ENCODE data around the gene RPTOR. TPM values are rescaled to one million over a fixed set of nuclear protein-coding genes. Genes with fewer than 3 reads are reported as not detected.

RPTOR gene
- total and polyA plus RNA-seq, 3 experiments from 2014 or later: 7.9 to 69.4 (median 63.9) TPM

DNA sequence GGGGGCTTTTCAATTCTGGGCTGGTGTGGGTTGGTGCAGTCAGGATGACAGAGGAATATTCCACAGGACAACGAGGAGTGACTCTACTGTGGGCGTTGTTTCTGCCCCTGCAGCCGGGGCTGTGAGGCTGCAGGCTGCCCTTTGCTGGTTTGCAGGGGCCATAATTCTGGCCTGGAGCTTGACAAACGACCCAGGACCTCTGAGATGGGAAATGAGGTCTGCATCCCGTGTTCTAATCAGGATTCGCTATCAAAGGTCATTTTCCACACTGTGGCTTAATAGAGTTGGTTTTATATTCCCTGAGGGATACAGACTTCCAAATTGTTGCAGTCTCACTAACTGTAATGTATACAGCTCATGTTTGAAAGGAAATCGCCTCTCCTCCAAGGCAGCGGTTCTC lies 180.9 kb downstream of the RPTOR start:
- Histone ChIP-seq H3K4me3 (ENCODE audit: low read length) (no peak overlapping the region), H3K27me3 (ENCODE audit: insufficient read depth, low read length, poor library complexity, severe bottlenecking) (no peaks in the 10 kb centered on the region), H3K9me3 (ENCODE audit: low read length) (no peaks in the 10 kb centered on the region), H3K27ac (ENCODE audit: low read depth, low read length) (no peak overlapping the region), H3K36me3 (ENCODE audit: insufficient read depth, low read length) (no peaks in the 10 kb centered on the region), H3K4me1 (ENCODE audit: insufficient read depth, low read length) (peaks cover 21% of the 10 kb centered on the region)
- peaks cover 39 to 77% (median 53%) of the 10 kb centered on the region in 3 donors for H3K4me1 Mint-ChIP-seq
- H3K4me3 Mint-ChIP-seq: no peak overlapping the region
- no peak for DNase-seq
- no peaks in the 10 kb centered on the region for H3K27me3 Mint-ChIP-seq
- H3K9me3 Mint-ChIP-seq: no peaks in the 10 kb centered on the region
- peaks cover 0 to 21% (median 9%) of the 10 kb centered on the region in 3 donors for H3K36me3 Mint-ChIP-seq
- CTCF ChIA-PET: no interaction called here
- peak overlapping the region in 2 of 8 donors; percentile 38 to 72 for H3K27ac Mint-ChIP-seq
- POLR2A ChIA-PET: no interaction called here

DNA sequence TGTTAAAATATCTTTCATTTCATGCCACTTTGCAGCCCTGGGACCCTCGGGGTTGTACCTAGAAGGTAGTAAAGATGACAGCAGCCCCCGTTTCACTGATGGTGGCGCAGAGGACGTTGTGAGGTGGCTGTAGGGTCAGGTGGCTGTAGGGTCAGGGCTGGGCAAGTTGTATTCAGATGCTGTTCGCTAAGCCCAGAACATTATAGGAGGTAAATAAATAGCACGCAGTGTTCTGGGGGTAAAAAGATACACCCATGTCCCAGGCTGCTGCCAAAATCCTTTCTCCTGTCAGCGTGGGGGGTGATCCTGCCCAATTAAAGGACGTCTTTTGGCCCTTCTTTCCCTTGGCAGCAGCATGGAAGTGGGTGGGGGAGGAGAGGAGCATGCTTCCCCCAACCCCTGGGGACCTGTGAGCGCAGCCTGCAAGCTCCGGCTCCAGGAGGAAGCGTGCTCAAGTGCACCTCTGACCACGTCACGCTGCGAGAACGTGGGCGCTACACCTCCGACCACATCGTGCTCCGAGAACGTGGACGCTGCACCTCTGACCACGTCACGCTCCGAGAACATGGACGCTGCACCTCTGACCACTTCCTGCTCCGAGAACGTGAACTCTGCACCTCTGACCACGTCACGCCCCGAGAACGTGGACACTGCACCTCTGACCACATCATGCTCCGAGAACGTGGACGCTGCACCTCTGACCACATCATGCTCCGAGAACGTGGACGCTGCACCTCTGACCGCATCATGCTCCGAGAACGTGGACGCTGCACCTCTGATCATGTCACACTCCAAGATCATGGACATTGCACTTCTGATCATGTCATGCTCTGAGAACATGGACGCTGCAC lies 182.1 kb downstream of the RPTOR start:
- no peak overlapping the region for H3K4me3 Mint-ChIP-seq
- no peak overlapping the region for H3K4me3 ChIP-seq (ENCODE audit: low read length)
- H3K27ac ChIP-seq (ENCODE audit: low read depth, low read length): no peak overlapping the region
- no peaks in the 10 kb centered on the region for H3K36me3 ChIP-seq (ENCODE audit: insufficient read depth, low read length)
- peaks cover 0 to 23% (median 9%) of the 10 kb centered on the region in 3 donors for H3K36me3 Mint-ChIP-seq
- peaks cover 23% of the 10 kb centered on the region for H3K4me1 ChIP-seq (ENCODE audit: insufficient read depth, low read length)
- H3K27me3 ChIP-seq (ENCODE audit: insufficient read depth, low read length, poor library complexity, severe bottlenecking): no peaks in the 10 kb centered on the region
- ChIA-PET POLR2A (no interaction called here), CTCF (no interaction called here)
- peak overlapping the region in 5 of 8 donors; percentile 8 to 57 (median 46) for H3K27ac Mint-ChIP-seq
- DNase-seq: no peak
- H3K27me3 Mint-ChIP-seq: no peaks in the 10 kb centered on the region
- no peaks in the 10 kb centered on the region for H3K9me3 ChIP-seq (ENCODE audit: low read length)
- H3K4me1 Mint-ChIP-seq: peaks cover 39 to 76% (median 57%) of the 10 kb centered on the region in 3 donors
- H3K9me3 Mint-ChIP-seq: no peaks in the 10 kb centered on the region

DNA sequence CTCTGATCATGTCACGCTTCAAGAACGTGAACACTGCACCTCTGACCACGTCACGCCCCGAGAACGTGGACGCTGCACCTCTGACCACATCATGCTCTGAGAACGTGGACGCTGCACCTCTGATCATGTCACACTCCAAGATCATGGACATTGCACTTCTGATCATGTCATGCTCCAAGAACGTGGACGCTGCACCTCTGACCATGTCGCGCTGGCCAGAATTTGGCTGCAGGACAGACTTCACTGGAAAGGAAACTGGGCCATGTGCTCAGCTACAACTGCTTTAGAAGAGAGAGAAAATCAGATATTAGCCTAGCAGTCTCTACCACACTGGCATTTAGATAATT lies 182.7 kb downstream of the RPTOR start:
- Mint-ChIP-seq H3K27me3 (no peaks in the 10 kb centered on the region), H3K36me3 (peaks cover 0 to 25% (median 9%) of the 10 kb centered on the region in 3 donors), H3K4me1 (peaks cover 35 to 77% (median 58%) of the 10 kb centered on the region in 3 donors), H3K4me3 (peak overlapping the region in 1 of 7 donors; percentile 19), H3K9me3 (no peaks in the 10 kb centered on the region), H3K27ac (peak overlapping the region in 5 of 8 donors; percentile 23 to 57 (median 46))
- no peak overlapping the region for H3K27ac ChIP-seq (ENCODE audit: low read depth, low read length)
- H3K4me3 ChIP-seq (ENCODE audit: low read length): no peak overlapping the region
- POLR2A ChIA-PET: no interaction called here
- no peaks in the 10 kb centered on the region for H3K36me3 ChIP-seq (ENCODE audit: insufficient read depth, low read length)
- DNase-seq: no peak
- H3K9me3 ChIP-seq (ENCODE audit: low read length): no peaks in the 10 kb centered on the region
- H3K4me1 ChIP-seq (ENCODE audit: insufficient read depth, low read length): peaks cover 25% of the 10 kb centered on the region
- no peaks in the 10 kb centered on the region for H3K27me3 ChIP-seq (ENCODE audit: insufficient read depth, low read length, poor library complexity, severe bottlenecking)
- CTCF ChIA-PET: no interaction called here

DNA sequence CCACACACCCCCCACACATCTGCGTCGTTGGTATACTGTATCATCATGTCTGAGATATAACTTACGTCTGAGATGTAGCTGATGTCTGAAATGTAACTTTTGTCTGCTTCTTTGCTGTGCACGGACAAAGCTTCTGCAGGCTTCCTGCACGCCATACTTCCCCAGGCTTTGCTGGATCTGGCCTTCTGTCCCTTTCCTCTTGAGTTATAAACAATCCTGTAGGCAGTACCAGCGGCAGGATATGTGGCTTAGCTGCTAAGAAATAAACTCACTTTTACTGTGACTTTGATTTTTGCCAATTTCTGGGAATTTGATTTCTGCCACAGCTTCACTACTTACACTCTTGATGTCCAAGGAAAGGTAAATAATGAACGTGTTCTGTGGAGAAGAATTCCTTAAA lies 184.4 kb downstream of the RPTOR start:
- H3K4me3 Mint-ChIP-seq: no peak overlapping the region
- H3K4me3 ChIP-seq (ENCODE audit: low read length): no peak overlapping the region
- H3K36me3 Mint-ChIP-seq: peaks cover 0 to 31% (median 8%) of the 10 kb centered on the region in 3 donors
- H3K4me1 Mint-ChIP-seq: peaks cover 23 to 67% (median 46%) of the 10 kb centered on the region in 3 donors
- no peaks in the 10 kb centered on the region for H3K9me3 Mint-ChIP-seq
- POLR2A ChIA-PET: no interaction called here
- no peaks in the 10 kb centered on the region for H3K9me3 ChIP-seq (ENCODE audit: low read length)
- H3K27me3 Mint-ChIP-seq: no peaks in the 10 kb centered on the region
- CTCF ChIA-PET: no interaction called here
- peaks cover 21% of the 10 kb centered on the region for H3K4me1 ChIP-seq (ENCODE audit: insufficient read depth, low read length)
- DNase-seq: no peak
- H3K27ac ChIP-seq (ENCODE audit: low read depth, low read length): no peak overlapping the region
- H3K27me3 ChIP-seq (ENCODE audit: insufficient read depth, low read length, poor library complexity, severe bottlenecking): no peaks in the 10 kb centered on the region
- peak overlapping the region in 2 of 8 donors; percentile 40 to 47 for H3K27ac Mint-ChIP-seq
- H3K36me3 ChIP-seq (ENCODE audit: insufficient read depth, low read length): no peaks in the 10 kb centered on the region

DNA sequence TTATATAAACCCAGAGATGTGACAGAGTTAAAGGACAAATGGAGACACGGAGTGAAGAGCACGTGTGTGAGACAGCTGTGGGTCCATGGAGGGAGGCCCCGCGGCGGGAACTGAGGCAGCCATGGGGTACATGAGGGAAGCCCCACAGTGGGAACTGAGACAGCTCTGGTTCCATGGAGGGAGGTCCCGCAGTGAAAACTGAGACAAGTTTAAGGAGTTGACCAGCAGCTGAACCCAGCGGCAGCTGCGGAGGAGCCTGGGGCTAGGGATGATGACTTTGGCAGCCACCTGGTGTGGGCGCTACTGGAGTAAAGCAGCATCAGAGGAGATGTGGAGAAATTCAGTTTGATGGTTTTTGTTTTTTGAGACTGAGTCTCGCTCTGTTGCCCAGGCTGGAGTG lies 185.1 kb downstream of the RPTOR start:
- Mint-ChIP-seq H3K36me3 (peaks cover 0 to 37% (median 7%) of the 10 kb centered on the region in 3 donors), H3K9me3 (no peaks in the 10 kb centered on the region), H3K4me1 (peaks cover 25 to 66% (median 44%) of the 10 kb centered on the region in 3 donors), H3K27me3 (no peaks in the 10 kb centered on the region), H3K27ac (peak overlapping the region in 7 of 8 donors; percentile 15 to 95 (median 76)), H3K4me3 (peak overlapping the region in 3 of 7 donors; percentile 7 to 55 (median 53))
- Histone ChIP-seq H3K4me1 (ENCODE audit: insufficient read depth, low read length) (peaks cover 21% of the 10 kb centered on the region), H3K36me3 (ENCODE audit: insufficient read depth, low read length) (peaks cover under 1% of the 10 kb centered on the region), H3K4me3 (ENCODE audit: low read length) (no peak overlapping the region), H3K9me3 (ENCODE audit: low read length) (no peaks in the 10 kb centered on the region), H3K27ac (ENCODE audit: low read depth, low read length) (no peak overlapping the region), H3K27me3 (ENCODE audit: insufficient read depth, low read length, poor library complexity, severe bottlenecking) (no peaks in the 10 kb centered on the region)
- ChIA-PET POLR2A (no interaction called here), CTCF (interaction anchor here (1.1 kb wide), 1 partner anchor 66 kb away, joined by 3 read pairs; no protein-coding TSS in a partner anchor)
- no peak for DNase-seq

DNA sequence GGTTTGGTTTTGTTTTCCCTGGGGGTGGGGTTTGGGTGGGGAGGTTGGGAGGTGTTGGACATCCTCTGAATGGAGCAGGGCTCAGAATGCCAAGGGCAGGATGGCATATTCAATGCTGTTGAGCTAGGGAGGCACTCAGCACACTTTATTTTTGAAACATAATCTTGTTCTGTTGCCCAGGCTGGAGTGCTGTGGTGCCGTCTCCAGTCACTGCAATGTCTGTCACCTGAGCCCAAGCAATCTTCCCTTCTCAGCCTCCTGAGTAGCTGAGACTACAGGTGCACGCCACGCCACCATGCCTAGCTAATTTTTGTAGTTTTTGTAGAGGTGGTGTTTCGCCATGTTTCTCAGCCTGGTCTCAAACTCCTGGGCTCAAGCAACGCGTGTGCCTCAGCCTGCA lies 186.1 kb downstream of the RPTOR start:
- DNase-seq: no peak
- H3K4me3 ChIP-seq (ENCODE audit: low read length): peak overlapping the region; percentile 10
- no peaks in the 10 kb centered on the region for H3K27me3 Mint-ChIP-seq
- H3K9me3 ChIP-seq (ENCODE audit: low read length): no peaks in the 10 kb centered on the region
- no peak overlapping the region for H3K27ac ChIP-seq (ENCODE audit: low read depth, low read length)
- POLR2A ChIA-PET: no interaction called here
- H3K27me3 ChIP-seq (ENCODE audit: insufficient read depth, low read length, poor library complexity, severe bottlenecking): no peaks in the 10 kb centered on the region
- peaks cover 21% of the 10 kb centered on the region for H3K4me1 ChIP-seq (ENCODE audit: insufficient read depth, low read length)
- peaks cover 0 to 38% (median 9%) of the 10 kb centered on the region in 3 donors for H3K36me3 Mint-ChIP-seq
- peak overlapping the region; percentile 78 to 94 (median 90) for H3K27ac Mint-ChIP-seq
- CTCF ChIA-PET: interaction anchor here (0.6 to 1.3 kb wide), 3 partner anchors 48 to 81 kb away, joined by 3 to 4 read pairs (median 3); no protein-coding TSS in a partner anchor
- H3K9me3 Mint-ChIP-seq: no peaks in the 10 kb centered on the region
- H3K4me1 Mint-ChIP-seq: peaks cover 24 to 58% (median 41%) of the 10 kb centered on the region in 3 donors
- H3K36me3 ChIP-seq (ENCODE audit: insufficient read depth, low read length): peaks cover 4% of the 10 kb centered on the region
- H3K4me3 Mint-ChIP-seq: peak overlapping the region; percentile 40 to 81 (median 74)

DNA sequence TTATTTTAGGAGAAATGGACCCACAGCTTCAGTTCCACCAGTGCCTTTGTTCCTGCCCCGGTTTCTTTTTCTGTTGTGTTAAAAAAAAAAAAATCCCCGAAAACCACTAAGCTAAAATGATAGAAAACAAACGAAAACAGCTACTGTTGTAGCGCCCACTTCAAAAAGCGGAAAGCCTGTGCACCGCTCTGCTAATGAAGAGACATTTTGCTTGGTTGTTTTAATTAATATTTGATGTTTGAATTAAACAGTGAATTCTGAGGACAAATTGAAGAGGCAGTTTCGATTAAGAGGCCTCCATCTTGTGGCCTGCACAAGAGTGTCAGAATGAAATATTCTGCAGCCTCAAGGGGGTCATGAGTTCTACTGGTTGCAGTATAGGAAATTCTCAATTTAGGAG lies 186.7 kb downstream of the RPTOR start:
- Histone ChIP-seq H3K27ac (ENCODE audit: low read depth, low read length) (no peak overlapping the region), H3K36me3 (ENCODE audit: insufficient read depth, low read length) (peaks cover 4% of the 10 kb centered on the region), H3K4me1 (ENCODE audit: insufficient read depth, low read length) (peaks cover 21% of the 10 kb centered on the region), H3K27me3 (ENCODE audit: insufficient read depth, low read length, poor library complexity, severe bottlenecking) (no peaks in the 10 kb centered on the region), H3K9me3 (ENCODE audit: low read length) (no peaks in the 10 kb centered on the region), H3K4me3 (ENCODE audit: low read length) (peak overlapping the region; percentile 10)
- ChIA-PET CTCF (interaction anchor here (1.0 to 1.3 kb wide), 2 partner anchors 49 to 74 kb away, joined by 3 to 4 read pairs; no protein-coding TSS in a partner anchor), POLR2A (no interaction called here)
- H3K9me3 Mint-ChIP-seq: no peaks in the 10 kb centered on the region
- peak in 2 of 5 donors; percentile 9 to 49 for DNase-seq
- H3K27ac Mint-ChIP-seq: peak overlapping the region; percentile 78 to 94 (median 90)
- peak overlapping the region; percentile 40 to 81 (median 74) for H3K4me3 Mint-ChIP-seq
- no peaks in the 10 kb centered on the region for H3K27me3 Mint-ChIP-seq
- peaks cover 24 to 58% (median 41%) of the 10 kb centered on the region in 3 donors for H3K4me1 Mint-ChIP-seq
- H3K36me3 Mint-ChIP-seq: peaks cover 0 to 41% (median 9%) of the 10 kb centered on the region in 3 donors

DNA sequence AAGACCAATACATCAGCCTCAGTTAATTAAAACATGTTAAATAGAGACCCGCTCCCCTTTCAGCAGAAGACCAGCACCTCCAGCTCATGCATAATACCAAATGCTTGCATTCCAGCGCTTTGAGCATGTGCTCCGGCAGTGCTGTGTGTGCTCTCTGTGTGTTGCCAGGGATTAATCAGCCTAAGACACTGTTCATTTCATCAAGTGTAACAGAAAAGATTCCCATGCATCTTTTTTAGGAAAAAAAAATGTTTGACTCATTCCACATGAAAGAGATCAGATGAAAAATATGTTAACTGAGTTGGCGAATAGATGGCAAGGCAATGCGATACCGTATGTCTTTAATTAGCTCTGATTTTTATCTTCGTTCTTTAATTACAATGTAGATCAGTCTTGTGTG lies 187.6 kb downstream of the RPTOR start:
- CTCF ChIA-PET: no interaction called here

More for the DNA sequence above, 187.6 kb downstream of the RPTOR start:
- Mint-ChIP-seq H3K4me1 (peaks cover 23 to 53% (median 40%) of the 10 kb centered on the region in 3 donors), H3K4me3 (peak overlapping the region in 1 of 7 donors; percentile 6), H3K9me3 (no peaks in the 10 kb centered on the region), H3K36me3 (peaks cover 0 to 40% (median 6%) of the 10 kb centered on the region in 3 donors), H3K27me3 (no peaks in the 10 kb centered on the region), H3K27ac (peak overlapping the region in 4 of 8 donors; percentile 34 to 68 (median 55))
- no peak for DNase-seq
- no peaks in the 10 kb centered on the region for H3K9me3 ChIP-seq (ENCODE audit: low read length)
- H3K36me3 ChIP-seq (ENCODE audit: insufficient read depth, low read length): peaks cover 4% of the 10 kb centered on the region
- H3K27me3 ChIP-seq (ENCODE audit: insufficient read depth, low read length, poor library complexity, severe bottlenecking): no peaks in the 10 kb centered on the region
- no peak overlapping the region for H3K27ac ChIP-seq (ENCODE audit: low read depth, low read length)
- H3K4me1 ChIP-seq (ENCODE audit: insufficient read depth, low read length): peaks cover 21% of the 10 kb centered on the region
- POLR2A ChIA-PET: no interaction called here
- H3K4me3 ChIP-seq (ENCODE audit: low read length): no peak overlapping the region

Data from CD8-positive, alpha-beta memory T cell (primary cell).